ENCODE results near the gene GNG13. TPM values are rescaled to one million over a fixed set of nuclear protein-coding genes. Genes with fewer than 3 reads are reported as not detected.

Gene GNG13
- total RNA-seq, 1 experiment from 2014 or later: not detected

DNA sequence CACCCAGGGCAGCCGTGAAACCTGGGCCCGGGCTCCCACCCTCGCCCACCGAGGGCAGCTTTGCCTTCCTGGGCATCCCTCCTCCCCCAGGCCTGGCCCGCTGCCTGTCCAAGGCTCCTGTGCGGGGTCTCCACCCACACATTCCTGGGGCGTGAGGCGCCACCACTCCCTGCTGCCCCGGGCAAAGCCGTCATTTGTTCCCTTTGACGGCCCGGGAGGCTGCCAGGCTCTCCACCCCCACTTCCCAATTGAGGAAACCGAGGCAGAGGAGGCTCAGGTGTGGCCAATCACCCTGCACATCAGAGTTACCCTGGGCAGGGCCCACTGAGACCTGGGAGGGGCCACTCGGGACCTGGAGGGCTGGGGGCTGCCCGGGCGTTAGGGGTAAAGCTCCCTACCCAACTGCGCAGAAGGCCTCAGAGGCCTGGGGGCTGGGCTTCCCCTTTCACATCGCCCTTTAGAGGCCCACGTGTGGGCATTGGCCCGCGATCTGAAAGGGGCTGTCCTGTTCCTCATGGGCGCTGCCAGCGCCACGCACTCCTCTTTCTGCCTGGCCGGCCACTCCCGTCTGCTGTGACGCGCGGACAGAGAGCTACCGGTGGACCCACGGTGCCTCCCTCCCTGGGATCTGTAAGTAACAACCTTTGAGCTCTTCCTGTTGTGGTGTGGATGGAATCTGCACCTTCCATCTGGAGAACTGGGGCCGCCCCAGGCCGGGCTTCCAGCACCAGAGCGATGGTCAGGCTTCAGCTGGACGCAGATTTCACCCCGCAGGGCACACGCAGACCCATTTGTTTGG lies 39.8 kb downstream of the GNG13 start, which contains the start of gene MSLN:
Gene MSLN (plus strand): TSS at position 190 of the 799 bp plus-strand sequence. CDS start 1,947 bp downstream, outside the sequence.
- no peak within 1 kb of the TSS; the same call in 1 of the 2 replicates for H3K14ac ChIP-seq (ENCODE audit: insufficient read depth, low read length)
- no peak within 1 kb of the TSS for H2AFZ ChIP-seq (ENCODE audit: low read length)
- no peaks in the 10 kb centered on the region for H3K4me1 ChIP-seq (ENCODE audit: insufficient read depth, low read length)
- no peak within 1 kb of the TSS for H3K4me2 ChIP-seq (ENCODE audit: insufficient read depth, insufficient read length, low read length)
- no peaks in the 10 kb centered on the region for H4K20me1 ChIP-seq (ENCODE audit: control insufficient read depth, insufficient read depth, insufficient read length)
- no peaks in the 10 kb centered on the region for H3K36me3 Mint-ChIP-seq (ENCODE audit: insufficient read depth in 1 of 3, low read depth in 3 of 3)
- H3K9me3 Mint-ChIP-seq: no peaks in the 10 kb centered on the region; a peak in 1 of 5 replicates
- H2BK12ac ChIP-seq (ENCODE audit: insufficient read length, low read depth, low read length): no peak within 1 kb of the TSS
- no peak within 1 kb of the TSS for H4K5ac ChIP-seq (ENCODE audit: insufficient read length, low read depth, low read length)
- peaks cover 5 to 10% of the 10 kb centered on the region in 2 experiments for H3K4me1 Mint-ChIP-seq
- no peak within 1 kb of the TSS for H2AK5ac ChIP-seq (ENCODE audit: insufficient read length, low read length)
- no peak within 1 kb of the TSS for H2BK120ac ChIP-seq (ENCODE audit: low read depth, low read length, poor library complexity, severe bottlenecking)
- no peak within 1 kb of the TSS for H4K8ac ChIP-seq (replicated peaks; ENCODE audit: insufficient read length, low read depth, low read length)
- DNase-seq: no peak
- H3K27me3 Mint-ChIP-seq (ENCODE audit: low read depth): peaks cover 24% of the 10 kb centered on the region
- no peak within 1 kb of the TSS for H3K27ac ChIP-seq (ENCODE audit: insufficient read length, low read depth, low read length)
- no peaks in the 10 kb centered on the region for H3K9me3 ChIP-seq (ENCODE audit: control insufficient read depth, low read depth, low read length)
- H3K27me3 ChIP-seq (ENCODE audit: insufficient read depth, low read length): no peaks in the 10 kb centered on the region
- H3K27ac Mint-ChIP-seq: peak within 1 kb of the TSS in 1 of 3 experiments; percentile 21; a peak in 1 of 7 replicates
- no peak within 1 kb of the TSS for H3K56ac ChIP-seq (ENCODE audit: insufficient read length, low read depth, low read length)
- no peaks in the 10 kb centered on the region for H3K23me2 ChIP-seq (ENCODE audit: insufficient read length, low read depth, low read length, poor library complexity, severe bottlenecking)
- no peak within 1 kb of the TSS for H3K23ac ChIP-seq (ENCODE audit: insufficient read length, low read depth, low read length)
- H3K79me1 ChIP-seq (ENCODE audit: insufficient read depth, low read depth, low read length, poor library complexity, severe bottlenecking): no peaks in the 10 kb centered on the region
- H3K79me2 ChIP-seq (ENCODE audit: insufficient read depth, low read length): no peaks in the 10 kb centered on the region
- no peak within 1 kb of the TSS for H3K9ac ChIP-seq (ENCODE audit: extremely low read depth, insufficient read length, low read length)
- no peak within 1 kb of the TSS for H3T11ph ChIP-seq (ENCODE audit: low read length)
- TF ChIP-seq, protein P1, sequence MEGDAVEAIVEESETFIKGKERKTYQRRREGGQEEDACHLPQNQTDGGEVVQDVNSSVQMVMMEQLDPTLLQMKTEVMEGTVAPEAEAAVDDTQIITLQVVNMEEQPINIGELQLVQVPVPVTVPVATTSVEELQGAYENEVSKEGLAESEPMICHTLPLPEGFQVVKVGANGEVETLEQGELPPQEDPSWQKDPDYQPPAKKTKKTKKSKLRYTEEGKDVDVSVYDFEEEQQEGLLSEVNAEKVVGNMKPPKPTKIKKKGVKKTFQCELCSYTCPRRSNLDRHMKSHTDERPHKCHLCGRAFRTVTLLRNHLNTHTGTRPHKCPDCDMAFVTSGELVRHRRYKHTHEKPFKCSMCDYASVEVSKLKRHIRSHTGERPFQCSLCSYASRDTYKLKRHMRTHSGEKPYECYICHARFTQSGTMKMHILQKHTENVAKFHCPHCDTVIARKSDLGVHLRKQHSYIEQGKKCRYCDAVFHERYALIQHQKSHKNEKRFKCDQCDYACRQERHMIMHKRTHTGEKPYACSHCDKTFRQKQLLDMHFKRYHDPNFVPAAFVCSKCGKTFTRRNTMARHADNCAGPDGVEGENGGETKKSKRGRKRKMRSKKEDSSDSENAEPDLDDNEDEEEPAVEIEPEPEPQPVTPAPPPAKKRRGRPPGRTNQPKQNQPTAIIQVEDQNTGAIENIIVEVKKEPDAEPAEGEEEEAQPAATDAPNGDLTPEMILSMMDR (conservative IDR thresholded peaks at IDR 0.05): no peak
- no peak within 1 kb of the TSS for H4K91ac ChIP-seq (ENCODE audit: insufficient read length, low read depth, low read length)
- no peak within 1 kb of the TSS for H2BK15ac ChIP-seq (ENCODE audit: low read depth, low read length)
- H2BK20ac ChIP-seq (ENCODE audit: low read depth, low read length, poor library complexity, severe bottlenecking): no peak within 1 kb of the TSS
- no CpG with 5 or more reads among the region's 37 CpGs for WGBS (ENCODE audit: extremely low coverage, insufficient read length, low lambda C conversion rate)
- no peak within 1 kb of the TSS for H3K18ac ChIP-seq (ENCODE audit: insufficient read length, low read depth, low read length)
- H2BK5ac ChIP-seq (ENCODE audit: insufficient read length, low read length): no peak within 1 kb of the TSS
- H3K4me3 Mint-ChIP-seq: no peak within 1 kb of the TSS; a peak in 1 of 5 replicates
- H3K4ac ChIP-seq (ENCODE audit: low read depth, low read length): no peak within 1 kb of the TSS
